HL-60 (cell line): ENCODE data around the gene YIF1A.

Experiments
- DNase-seq, 2 experiments: peaks; one replicate each; pipeline ENCODE4 v3.0.0-alpha.2; 2010 to 2020; ENCODE audit warnings: low read depth in 1 of 2, low spot score in 1 of 2
- H3K27ac ChIP-seq: fragments of 250-450 bp; sonication (Bioruptor Pico); replicated peaks from 2 replicates; pipeline ENCODE4 v1.5.1; 2020; ENCODE audit warnings: mild to moderate bottlenecking, moderate library complexity
- H3K27me3 ChIP-seq: fragments of 250-450 bp; sonication (Bioruptor Pico); 2 replicates; pipeline ENCODE4 v1.5.1; 2021; ENCODE audit warnings: mild to moderate bottlenecking, moderate library complexity; ENCODE audit not compliant: insufficient read depth, poor library complexity, severe bottlenecking
- H3K4me3 ChIP-seq: replicated peaks from 2 replicates; pipeline ENCODE4 v1.5.1; 2011; ENCODE audit warnings: mild to moderate bottlenecking, control low read depth, low read length; ENCODE audit not compliant: insufficient read depth
- CTCF ChIP-seq: IDR thresholded peaks from one replicate; pipeline ENCODE4 v1.5.1; 2011; ENCODE audit warnings: low read length, control low read depth, inconsistent platforms; ENCODE audit not compliant: insufficient read depth
- GABPA ChIP-seq: IDR thresholded peaks from 2 replicates; pipeline ENCODE4 v1.6.1; 2012; ENCODE audit warnings: low read depth
- POLR2AphosphoS5 ChIP-seq: IDR thresholded peaks from 2 replicates; pipeline ENCODE4 v1.6.1; 2012; ENCODE audit warnings: low read depth
- REST ChIP-seq: IDR thresholded peaks from 2 replicates; pipeline ENCODE4 v1.6.1; 2012; ENCODE audit warnings: low read depth; ENCODE audit not compliant: insufficient replicate concordance
- SPI1 ChIP-seq: IDR thresholded peaks from 2 replicates; pipeline ENCODE4 v1.6.1; 2012; ENCODE audit warnings: low read depth, mild to moderate bottlenecking, borderline replicate concordance

The YIF1A gene

GRCh38 chr11:66282468-66283455 lies 6.2 kb downstream of the YIF1A start:
- Histone ChIP-seq H3K27ac (no peak overlapping the region), H3K27me3 (no peaks in the 10 kb centered on the region), H3K4me3 (no peak overlapping the region)
- peak; percentile 98 for DNase-seq
- TF ChIP-seq REST (no peak), CTCF (peak; percentile 95), POLR2AphosphoS5 (no peak; the same call in 1 of the 2 replicates), GABPA (no peak), SPI1 (peak; percentile 58; the same call in 1 of the 2 replicates)

GRCh38 chr11:66281776-66282467 lies 7.0 kb downstream of the YIF1A start:
- no peaks in the 10 kb centered on the region for H3K27me3 ChIP-seq
- DNase-seq: no peak
- no peak overlapping the region for H3K4me3 ChIP-seq
- TF ChIP-seq GABPA (no peak), REST (no peak), CTCF (no peak), SPI1 (no peak), POLR2AphosphoS5 (no peak)
- H3K27ac ChIP-seq: no peak overlapping the region

GRCh38 chr11:66281001-66281400 lies 7.9 kb downstream of the YIF1A start:
- TF ChIP-seq POLR2AphosphoS5: no peak
- no peak for TF ChIP-seq CTCF
- no peaks in the 10 kb centered on the region for H3K27me3 ChIP-seq
- no peak overlapping the region for H3K4me3 ChIP-seq
- no peak for DNase-seq
- no peak overlapping the region for H3K27ac ChIP-seq
